Measurements from ENCODE around the gene GPS1. TPM values are rescaled to one million over a fixed set of nuclear protein-coding genes. Genes with fewer than 3 reads are reported as not detected.

Gene GPS1
- total RNA-seq, 1 donor from 2014 or later, result 150 TPM

- H3K27me3 ChIP-seq (ENCODE audit: control insufficient read depth, insufficient read depth, low read length), result no peaks in the 10 kb centered on the region
- no peak overlapping the region for H3K4me3 ChIP-seq (ENCODE audit: low read depth, low read length)
- peaks cover 11% of the 10 kb centered on the region for H3K36me3 ChIP-seq (ENCODE audit: control insufficient read depth, insufficient read depth, low read length)
- no peak for DNase-seq (ENCODE audit: low read depth)
- TF ChIP-seq, protein P1, sequence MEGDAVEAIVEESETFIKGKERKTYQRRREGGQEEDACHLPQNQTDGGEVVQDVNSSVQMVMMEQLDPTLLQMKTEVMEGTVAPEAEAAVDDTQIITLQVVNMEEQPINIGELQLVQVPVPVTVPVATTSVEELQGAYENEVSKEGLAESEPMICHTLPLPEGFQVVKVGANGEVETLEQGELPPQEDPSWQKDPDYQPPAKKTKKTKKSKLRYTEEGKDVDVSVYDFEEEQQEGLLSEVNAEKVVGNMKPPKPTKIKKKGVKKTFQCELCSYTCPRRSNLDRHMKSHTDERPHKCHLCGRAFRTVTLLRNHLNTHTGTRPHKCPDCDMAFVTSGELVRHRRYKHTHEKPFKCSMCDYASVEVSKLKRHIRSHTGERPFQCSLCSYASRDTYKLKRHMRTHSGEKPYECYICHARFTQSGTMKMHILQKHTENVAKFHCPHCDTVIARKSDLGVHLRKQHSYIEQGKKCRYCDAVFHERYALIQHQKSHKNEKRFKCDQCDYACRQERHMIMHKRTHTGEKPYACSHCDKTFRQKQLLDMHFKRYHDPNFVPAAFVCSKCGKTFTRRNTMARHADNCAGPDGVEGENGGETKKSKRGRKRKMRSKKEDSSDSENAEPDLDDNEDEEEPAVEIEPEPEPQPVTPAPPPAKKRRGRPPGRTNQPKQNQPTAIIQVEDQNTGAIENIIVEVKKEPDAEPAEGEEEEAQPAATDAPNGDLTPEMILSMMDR (IDR thresholded peaks at IDR 0.05; ENCODE audit: insufficient read depth, low read length, poor library complexity, severe bottlenecking), result no peak
Observed at GRCh38 chr17:82081966-82082365, 30.3 kb downstream of the GPS1 start.

GRCh38 chr17:82082456-82082855 is 30.8 kb downstream of the GPS1 start:
- peaks cover 11% of the 10 kb centered on the region for H3K36me3 ChIP-seq (ENCODE audit: control insufficient read depth, insufficient read depth, low read length)
- no peak for DNase-seq (ENCODE audit: low read depth)
- TF ChIP-seq, protein P1 (IDR thresholded peaks at IDR 0.05; ENCODE audit: insufficient read depth, low read length, poor library complexity, severe bottlenecking), result no peak
- H3K27me3 ChIP-seq (ENCODE audit: control insufficient read depth, insufficient read depth, low read length), result no peaks in the 10 kb centered on the region
- no peak overlapping the region for H3K4me3 ChIP-seq (ENCODE audit: low read depth, low read length)

DNA sequence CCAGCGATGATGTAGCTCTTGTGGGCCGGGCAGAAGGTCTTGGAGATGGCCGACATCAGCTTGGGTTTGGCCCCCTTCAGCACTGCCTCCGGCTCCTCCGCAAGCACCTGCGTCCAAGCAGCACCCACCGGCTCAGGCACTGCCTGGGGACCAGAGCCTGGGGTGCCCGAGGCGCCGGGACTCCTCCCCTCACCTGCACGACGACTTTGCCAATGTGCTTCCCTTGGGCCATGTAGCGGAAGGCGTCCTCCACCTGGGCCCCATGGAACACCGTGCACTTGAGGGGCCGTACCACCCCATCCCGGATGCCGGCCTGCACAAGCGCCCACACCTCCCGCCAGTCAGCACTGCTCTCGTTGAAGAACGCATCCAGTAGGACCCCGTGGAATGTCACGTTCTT is 31.3 kb downstream of the GPS1 start:
- TF ChIP-seq, protein P1 (IDR thresholded peaks at IDR 0.05; ENCODE audit: insufficient read depth, low read length, poor library complexity, severe bottlenecking), result no peak
- peaks cover 11% of the 10 kb centered on the region for H3K36me3 ChIP-seq (ENCODE audit: control insufficient read depth, insufficient read depth, low read length)
- H3K4me3 ChIP-seq (ENCODE audit: low read depth, low read length), result no peak overlapping the region
- no peak for DNase-seq (ENCODE audit: low read depth)
- no peaks in the 10 kb centered on the region for H3K27me3 ChIP-seq (ENCODE audit: control insufficient read depth, insufficient read depth, low read length)

- TF ChIP-seq, protein P1 (IDR thresholded peaks at IDR 0.05; ENCODE audit: insufficient read depth, low read length, poor library complexity, severe bottlenecking), result no peak
- H3K36me3 ChIP-seq (ENCODE audit: control insufficient read depth, insufficient read depth, low read length), result peaks cover 11% of the 10 kb centered on the region
- no peak for DNase-seq (ENCODE audit: low read depth)
Observed at GRCh38 chr17:82083533-82084359, 32.0 kb downstream of the GPS1 start.

DNA sequence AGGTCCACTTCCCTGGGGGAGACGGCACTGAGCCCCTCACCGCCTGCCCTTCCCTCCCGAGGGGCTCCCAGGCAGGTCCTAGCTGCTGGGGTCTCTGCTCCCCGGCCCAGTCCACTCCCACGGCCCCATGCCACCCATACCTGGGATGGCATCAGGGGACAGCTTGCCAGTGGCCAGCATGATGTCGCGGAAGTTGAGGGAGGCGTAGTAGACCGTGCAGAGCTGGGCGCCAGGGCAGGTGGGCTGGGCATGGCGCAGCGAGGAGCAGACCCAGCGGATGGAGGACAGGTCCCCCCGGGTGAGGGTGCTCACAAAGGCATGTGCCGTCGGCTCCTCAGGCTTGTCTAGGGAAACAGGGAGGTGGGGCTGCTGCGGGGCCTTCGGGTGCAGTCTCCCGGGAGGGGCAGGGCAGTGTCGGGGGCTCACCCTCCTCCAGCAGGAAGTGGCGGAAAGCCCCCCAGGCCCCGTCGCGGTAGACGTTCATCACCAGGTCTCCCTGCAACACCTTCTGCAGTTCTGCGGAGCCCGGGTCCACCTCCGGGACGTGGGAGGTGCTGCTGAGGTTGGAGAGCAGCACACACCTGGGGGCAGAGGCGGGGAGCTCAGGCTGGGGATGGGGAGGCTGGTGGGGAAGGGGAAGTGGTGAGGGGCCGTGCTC is 32.8 kb downstream of the GPS1 start:
- no peaks in the 10 kb centered on the region for H3K27me3 ChIP-seq (ENCODE audit: control insufficient read depth, insufficient read depth, low read length)
- DNase-seq (ENCODE audit: low read depth), result no peak
- no peak overlapping the region for H3K4me3 ChIP-seq (ENCODE audit: low read depth, low read length)
- H3K36me3 ChIP-seq (ENCODE audit: control insufficient read depth, insufficient read depth, low read length), result peaks cover 9% of the 10 kb centered on the region
- TF ChIP-seq, protein P1 (IDR thresholded peaks at IDR 0.05; ENCODE audit: insufficient read depth, low read length, poor library complexity, severe bottlenecking), result no peak

More at GRCh38 chr17:82083533-82084359, 32.0 kb downstream of the GPS1 start:
- H3K4me3 ChIP-seq (ENCODE audit: low read depth, low read length), result no peak overlapping the region
- no peaks in the 10 kb centered on the region for H3K27me3 ChIP-seq (ENCODE audit: control insufficient read depth, insufficient read depth, low read length)
